CD4-positive, alpha-beta T cell treated with Interleukin-6 for 4 hours (primary cell): Measurements from ENCODE around the gene SLFN13.
"Not testable (repeated sequence)": the region's sequence is repeated elsewhere in the genome, so short reads cannot be mapped to it uniquely, and the experiment has no call there.

ENCODE experiments used
- DNase-seq: peaks from one replicate; pipeline ENCODE4 v3.0.0-alpha.2; 2020; ENCODE audit warnings: mixed read lengths

Gene SLFN13

DNA sequence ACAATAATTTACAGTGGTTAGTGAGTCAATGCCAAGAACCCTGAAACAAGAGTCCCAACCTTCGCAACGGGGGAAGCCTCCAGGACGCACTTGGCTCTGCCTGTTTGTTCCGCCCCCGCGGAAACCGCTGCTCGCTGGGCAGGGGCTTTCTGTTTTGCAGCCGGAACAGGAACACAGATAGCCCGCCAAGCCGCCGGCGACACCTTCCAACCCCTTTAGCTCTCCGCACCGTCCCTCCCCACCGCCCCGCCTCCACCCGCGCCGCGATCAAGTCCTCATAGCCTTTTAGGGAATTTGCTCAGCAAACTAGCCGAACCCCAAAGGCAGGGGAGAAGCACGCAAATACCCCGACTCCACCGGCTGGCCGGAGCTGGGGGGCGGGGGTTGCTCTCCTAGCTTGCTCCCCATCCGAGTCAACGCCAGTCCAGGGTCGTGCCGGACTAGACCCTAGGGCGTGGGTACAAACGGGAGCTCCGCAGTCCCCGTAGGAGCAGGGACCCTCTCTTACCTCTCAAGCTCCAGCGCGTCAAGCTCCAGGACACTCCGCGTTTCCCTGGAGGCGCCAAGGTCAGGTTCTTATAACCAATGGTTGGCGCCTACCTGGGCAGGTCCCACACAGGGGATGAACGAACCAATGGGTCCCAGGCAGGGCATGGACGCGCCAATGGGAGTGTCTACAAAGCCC, at the start of gene SLFN13:
Gene SLFN13 (minus strand): TSS at position 553 of the 685 bp plus-strand sequence. CDS start 3,086 bp downstream, outside the sequence.
- peak; percentile 89 for DNase-seq

DNA sequence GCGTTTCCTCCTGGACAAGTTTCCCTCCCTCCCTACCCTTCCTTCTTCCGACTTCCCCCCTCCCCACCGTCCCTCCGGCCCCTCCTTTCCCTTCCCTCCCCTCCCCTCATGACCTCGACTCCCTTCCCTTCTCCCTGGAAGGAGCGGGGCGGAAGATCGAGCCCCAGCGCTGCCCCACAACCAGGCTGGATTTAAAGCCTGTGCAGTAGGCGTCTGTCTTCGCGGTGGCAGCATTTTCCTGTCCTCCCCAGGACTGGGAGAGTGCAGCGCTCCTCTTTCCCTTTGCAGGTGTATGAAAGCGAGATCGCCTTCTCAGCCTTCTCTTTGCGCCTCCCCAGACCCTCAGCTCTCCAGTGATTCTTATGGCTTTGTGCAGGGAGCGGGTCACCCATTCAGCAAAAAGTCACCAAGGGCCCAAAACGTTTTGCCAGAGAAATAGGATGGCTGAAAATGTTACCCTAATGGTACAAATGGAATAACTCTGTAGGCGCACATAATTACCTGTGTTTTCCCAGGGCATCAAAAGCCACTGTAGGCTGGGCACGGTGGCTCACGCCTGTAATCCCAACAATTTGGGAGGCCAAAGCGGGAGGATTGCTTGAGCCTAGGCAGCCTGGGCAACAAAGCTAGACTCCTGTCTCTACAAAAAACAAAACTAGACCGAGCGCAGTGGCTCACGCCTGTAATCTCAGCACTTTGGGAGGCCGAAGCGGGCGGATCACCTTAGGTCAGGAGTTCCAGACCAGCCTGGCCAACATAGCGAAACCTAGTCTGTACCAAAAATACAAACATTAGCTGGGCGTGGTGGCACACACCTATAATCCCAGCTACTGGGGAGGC, 48.1 kb upstream of the SLFN13 start:
- peak; percentile 4 for DNase-seq

DNA sequence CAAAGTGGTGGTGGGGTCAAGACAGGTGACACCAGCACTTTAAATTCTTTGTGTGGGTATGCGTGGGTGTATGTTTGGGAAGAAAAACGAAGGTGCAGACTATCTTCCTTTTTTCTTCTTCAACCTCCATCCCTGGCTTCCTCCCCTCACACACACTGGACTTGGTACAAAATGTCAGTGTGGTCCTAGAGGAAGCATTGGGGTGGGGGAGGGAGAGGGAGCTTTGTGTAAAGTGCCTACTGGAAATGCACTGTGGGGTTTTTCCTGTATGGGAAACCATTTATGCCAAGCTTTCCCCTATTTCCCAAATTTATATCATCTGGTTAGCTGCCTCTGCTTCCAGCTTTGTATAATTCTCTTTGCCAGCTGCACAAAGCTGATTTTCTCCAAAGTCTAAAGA, 44.5 kb upstream of the SLFN13 start:
- DNase-seq: no peak

DNA sequence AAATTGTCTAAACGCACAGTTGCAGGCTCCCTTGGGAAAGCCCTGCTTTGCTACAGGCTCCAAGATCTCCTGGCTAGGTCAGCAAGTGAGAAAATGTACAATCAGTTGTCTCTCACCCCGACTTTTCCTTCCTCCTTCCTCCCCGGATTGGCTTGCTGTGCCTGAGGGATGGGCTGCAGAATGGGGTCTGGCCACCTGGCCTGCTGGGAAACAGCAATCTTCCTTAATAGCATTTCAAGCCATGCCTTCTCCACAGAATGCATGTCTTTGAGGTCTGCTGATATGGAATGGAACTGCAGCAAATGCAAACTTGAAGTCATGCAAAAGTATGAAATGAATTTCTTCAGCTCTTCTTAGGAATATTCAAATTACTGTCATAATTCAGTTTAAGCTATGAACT, 42.9 kb upstream of the SLFN13 start:
- DNase-seq: no peak

GRCh38 chr17:35489944-35490343, 41.4 kb upstream of the SLFN13 start:
- DNase-seq: no peak

- DNase-seq: no peak
These were observed 40.4 kb upstream of the SLFN13 start for GRCh38 chr17:35488991-35489390.

DNA sequence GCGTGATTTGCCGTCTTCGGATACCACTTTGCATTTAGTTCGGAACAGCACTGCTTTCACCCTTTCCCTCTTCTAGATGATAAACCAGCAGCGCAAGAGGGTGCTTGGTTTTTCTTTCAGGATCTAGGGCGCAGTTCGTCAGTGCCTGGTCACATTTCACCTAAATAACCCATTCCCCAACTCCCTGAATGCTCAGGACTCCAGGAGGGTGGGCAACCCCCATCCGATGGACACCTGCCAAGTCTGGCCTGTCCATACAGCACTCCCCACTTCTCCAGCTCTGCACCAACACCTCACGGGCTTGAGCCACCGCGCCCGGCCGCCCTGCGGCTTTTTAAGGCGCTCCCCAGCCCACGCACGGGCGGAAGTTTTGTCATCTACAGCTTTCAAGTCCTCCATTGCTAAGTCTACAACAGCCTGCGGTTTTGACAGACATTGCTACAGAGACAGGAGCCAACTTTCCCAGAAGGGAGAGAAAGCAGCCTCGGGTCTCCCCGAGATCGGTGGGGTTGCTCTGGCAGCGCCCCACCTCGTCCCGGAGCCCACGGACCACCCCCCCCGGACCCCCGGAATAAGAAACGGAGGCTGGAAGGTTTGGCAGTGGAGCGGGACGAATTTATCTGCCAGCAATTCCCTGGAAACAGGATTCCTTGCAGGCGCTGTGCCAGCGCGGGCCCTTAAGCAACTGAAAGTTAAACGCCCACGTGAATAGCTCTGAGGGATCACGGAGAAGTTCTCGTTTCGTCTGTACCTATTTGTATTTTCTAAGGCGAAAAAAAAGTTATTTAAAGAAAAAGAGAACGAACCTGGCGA, 38.6 kb upstream of the SLFN13 start:
- peak; percentile 84 for DNase-seq

DNA sequence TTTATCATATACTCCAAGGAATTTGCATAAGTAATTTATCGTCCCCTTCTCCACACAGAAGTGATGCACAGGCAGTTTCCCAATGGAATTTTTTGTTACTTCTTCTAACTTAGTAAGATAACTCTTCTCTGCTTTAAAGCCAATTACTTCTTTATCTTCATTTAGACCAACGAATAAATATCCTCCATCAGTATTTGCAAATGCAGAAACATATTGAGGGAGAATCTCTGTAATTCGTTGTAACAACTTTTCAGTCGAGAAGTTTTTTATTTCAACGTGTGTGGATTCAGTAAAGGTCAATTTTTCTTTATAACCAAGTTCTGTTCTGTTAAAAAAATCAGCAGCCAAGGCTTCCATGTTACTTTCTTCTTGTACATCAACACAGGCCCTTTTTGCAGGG, 30.7 kb upstream of the SLFN13 start:
- no peak for DNase-seq

DNA sequence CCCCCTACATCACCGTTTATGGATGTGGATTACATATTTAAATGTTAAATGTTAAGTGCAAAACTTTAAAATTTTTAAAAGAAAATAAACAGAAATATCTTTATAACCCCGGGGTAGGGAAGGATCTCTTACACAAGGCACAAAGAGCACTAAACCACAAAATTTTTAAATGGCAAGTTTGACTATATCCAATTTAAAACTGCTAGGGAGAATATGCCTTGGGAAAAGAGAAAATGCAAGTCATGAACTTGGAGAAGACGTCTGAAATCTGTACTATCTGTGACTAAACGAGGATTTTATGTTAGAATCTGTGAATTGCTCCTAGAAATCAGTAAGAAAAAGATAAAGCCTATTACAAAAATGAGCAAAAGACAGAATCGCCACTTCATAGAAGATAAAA, 28.7 kb upstream of the SLFN13 start:
- DNase-seq: no peak

DNA sequence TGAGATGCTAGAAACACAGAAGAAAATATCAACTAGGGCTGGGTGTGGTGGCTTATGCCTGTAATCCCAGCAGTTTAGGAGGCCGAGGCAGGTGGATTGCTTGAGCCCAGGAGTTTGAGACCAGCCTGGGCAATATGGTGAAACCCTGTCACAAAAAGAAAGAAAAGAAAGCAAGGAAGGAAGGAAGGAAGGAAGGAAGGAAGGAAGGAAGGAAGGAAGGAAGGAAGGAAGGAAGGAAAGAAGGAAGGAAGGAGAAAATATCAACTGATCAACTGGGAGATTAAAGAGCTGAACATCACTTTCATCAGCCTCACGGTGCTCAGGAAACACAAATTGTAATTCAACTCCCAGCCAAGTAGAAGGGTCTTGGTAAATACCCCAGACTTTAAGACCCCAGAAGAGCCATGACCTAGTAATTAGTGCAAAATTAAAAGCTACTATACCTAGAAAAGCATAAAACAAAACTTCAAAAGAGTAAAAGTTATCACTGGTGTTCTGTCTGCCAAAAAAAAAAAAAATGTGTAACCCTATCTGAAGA, 27.8 kb upstream of the SLFN13 start:
- no peak for DNase-seq

DNA sequence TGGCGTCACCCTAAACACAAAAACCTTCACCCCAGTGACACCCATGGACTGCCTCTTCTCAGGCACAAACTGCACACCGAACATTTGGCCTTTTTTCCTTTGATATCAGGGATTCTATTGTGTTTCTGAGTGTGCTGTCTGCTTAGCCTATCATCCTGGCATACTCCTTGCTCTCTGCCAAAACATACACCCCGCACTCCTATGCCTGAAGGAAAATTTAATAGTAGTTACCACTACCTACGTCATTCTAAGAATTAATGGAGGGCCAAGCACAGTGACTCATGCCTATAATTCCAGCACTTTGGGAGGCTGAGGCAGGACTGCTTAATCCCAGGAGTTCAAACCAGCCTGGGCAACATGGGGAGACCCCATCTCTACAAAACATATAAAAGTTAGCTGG, 19.9 kb upstream of the SLFN13 start:
- no peak for DNase-seq

GRCh38 chr17:35467824-35468223, 19.3 kb upstream of the SLFN13 start:
- peak; percentile 58 for DNase-seq

- DNase-seq: peak; percentile 68
These were observed 11.8 kb upstream of the SLFN13 start for GRCh38 chr17:35460354-35460851.

- not testable (repeated sequence) for DNase-seq
These were observed 5.5 kb upstream of the SLFN13 start for GRCh38 chr17:35454035-35454434.

DNA sequence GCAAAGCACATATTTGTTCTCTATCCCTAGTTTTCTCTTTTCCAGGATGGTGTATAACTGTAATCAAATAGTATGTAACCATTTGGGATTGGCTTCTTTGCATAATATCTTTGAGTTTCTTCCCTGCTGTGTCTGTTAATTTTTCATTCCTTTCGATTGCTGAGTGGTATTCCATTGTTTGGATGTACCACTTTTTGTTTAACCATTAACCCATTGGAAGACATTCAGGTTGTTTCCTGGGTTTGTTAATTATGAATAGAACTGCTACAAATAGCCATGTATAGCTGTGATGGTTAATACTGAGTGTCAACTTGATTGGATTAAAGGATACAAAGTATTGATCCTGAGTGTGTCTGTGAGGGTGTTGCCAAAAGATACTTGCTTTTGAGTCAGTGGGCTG, 4.6 kb upstream of the SLFN13 start:
- DNase-seq: no peak

DNA sequence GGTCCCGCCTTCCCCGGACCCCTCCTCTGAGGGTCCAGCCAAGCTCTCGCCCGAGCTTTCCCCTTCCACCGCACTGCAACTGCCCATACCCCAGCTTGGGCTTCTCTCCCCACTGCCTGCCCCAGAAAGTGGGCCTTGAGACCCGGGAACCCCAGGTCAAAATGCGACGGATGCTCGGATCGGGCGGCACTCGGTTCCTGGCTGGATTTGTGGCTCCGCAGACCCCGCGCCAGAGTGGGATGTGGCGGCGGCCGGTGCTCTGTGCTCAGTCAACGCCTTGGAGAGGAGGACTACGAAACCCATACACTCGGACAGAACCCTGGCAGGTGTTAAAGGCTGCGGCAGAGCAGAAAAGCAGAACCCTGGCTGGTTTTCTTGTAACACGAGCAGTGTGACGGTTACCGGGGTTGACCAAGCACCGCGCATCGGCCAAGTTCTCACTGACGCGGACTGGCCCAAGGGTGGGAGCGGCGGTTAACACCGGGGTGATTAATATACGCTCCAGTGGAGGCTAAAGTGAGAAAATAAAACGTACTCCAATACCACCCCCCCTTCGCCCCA, 885 bp upstream of the SLFN13 start:
- no peak for DNase-seq

DNA sequence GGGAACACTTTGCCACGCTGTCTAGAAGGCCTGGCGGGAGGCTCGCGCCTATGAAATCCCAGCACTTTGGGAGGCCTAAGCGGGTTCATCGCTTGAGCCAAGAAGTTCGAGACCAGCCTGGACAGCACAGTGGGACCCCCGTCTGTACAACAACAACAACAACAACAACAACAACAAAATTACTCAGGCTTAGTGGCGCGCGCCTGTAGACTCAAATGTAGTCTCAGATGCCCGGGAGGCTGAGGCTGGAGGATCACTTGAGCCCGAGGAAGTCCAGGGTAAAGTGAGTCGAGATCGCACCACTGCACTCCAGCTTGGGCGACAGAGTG, 297 bp upstream of the SLFN13 start:
- DNase-seq: no peak

DNA sequence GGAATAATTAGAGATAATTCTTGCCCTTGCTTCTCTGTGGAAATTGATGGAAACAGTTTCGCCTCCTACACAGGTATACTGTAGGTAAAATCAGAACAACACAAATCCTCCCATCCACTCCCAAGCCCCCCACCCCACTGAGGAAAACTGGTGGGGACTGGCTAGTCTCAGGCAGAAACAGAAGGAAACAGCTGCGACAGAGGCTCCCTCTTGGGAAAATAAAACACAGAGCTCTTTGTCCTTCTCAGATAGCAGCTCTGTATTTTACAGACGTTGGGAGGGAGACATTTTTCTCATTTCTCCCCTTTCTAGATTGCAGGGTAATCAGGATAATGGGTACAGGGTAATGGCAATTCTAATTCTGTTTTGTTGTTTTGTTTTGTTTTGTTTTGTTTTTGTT, 1.1 kb downstream of the SLFN13 start:
- DNase-seq: no peak

DNA sequence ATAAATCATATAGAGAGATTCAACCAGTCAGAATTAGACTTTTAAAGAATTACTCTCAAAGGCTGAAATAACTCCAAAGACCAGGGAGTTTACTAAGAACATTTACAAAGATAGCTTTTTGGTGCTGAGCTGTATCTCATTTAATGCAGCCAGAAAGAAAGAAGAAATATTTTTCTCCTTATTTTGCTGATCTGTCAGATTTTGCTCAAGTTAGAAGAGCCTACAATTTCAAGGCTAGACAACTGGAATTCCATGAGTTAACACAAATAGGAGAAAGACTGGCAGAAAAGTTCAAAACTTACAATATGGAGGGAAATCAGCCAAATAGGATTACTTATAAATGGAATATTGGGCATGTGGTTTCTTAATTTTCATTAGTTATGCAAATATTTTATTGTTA, 10.1 kb downstream of the SLFN13 start:
- no peak for DNase-seq

GRCh38 chr17:35433075-35433894, 15.3 kb downstream of the SLFN13 start:
- peak; percentile 86 for DNase-seq

- peak; percentile 58 for DNase-seq
These were observed 16.1 kb downstream of the SLFN13 start, which contains the start of gene SLFN12 for GRCh38 chr17:35432176-35433074. TSS of gene SLFN12 (minus strand) at chr17:35432500. CDS start at chr17:35423028, 9,472 bp downstream.
